Neural progenitor cell (in vitro differentiated cells): ENCODE results near the gene ITPR2. TPM values are rescaled to one million over a fixed set of nuclear protein-coding genes. Genes with fewer than 3 reads are reported as not detected.

Experiments
- DNase-seq: peaks from one replicate; pipeline ENCODE4 v3.0.0-alpha.2; 2016; ENCODE audit warnings: low spot score
- H2AFZ ChIP-seq: fragments of 200-600 bp; sonication (generic); replicated peaks from 2 replicates; pipeline ENCODE4 v1.6.1; 2016; ENCODE audit warnings: antibody characterized with exemption
- H3F3A ChIP-seq: fragments of 200-600 bp; sonication (generic); 2 replicates; pipeline ENCODE4 v1.6.1; 2016; ENCODE audit warnings: antibody characterized with exemption, low read depth
- H3K27ac ChIP-seq: fragments of 200-600 bp; sonication (generic); 2 replicates; pipeline ENCODE4 v1.5.1; 2016; ENCODE audit warnings: mild to moderate bottlenecking
- H3K27me3 ChIP-seq: fragments of 200-600 bp; sonication (generic); 2 replicates; pipeline ENCODE4 v1.6.1; 2016; ENCODE audit warnings: mild to moderate bottlenecking, moderate library complexity
- H3K36me3 ChIP-seq: fragments of 200-600 bp; sonication (generic); 2 replicates; pipeline ENCODE4 v1.5.1; 2016
- H3K4me1 ChIP-seq: fragments of 200-600 bp; sonication (generic); 2 replicates; pipeline ENCODE4 v1.6.1; 2016; ENCODE audit warnings: mixed run types
- H3K4me2 ChIP-seq: fragments of 200-600 bp; sonication (generic); 2 replicates; pipeline ENCODE4 v1.6.1; 2016
- H3K4me3 ChIP-seq: fragments of 200-600 bp; sonication (generic); 2 replicates; pipeline ENCODE4 v1.5.1; 2016
- H3K79me2 ChIP-seq: fragments of 200-600 bp; sonication (generic); 2 replicates; pipeline ENCODE4 v1.6.1; 2016; ENCODE audit warnings: low read depth
- H3K9ac ChIP-seq: fragments of 200-600 bp; sonication (generic); 2 replicates; pipeline ENCODE4 v1.6.1; 2016
- H3K9me3 ChIP-seq: fragments of 200-600 bp; sonication (generic); 2 replicates; pipeline ENCODE4 v1.5.1; 2016; ENCODE audit warnings: low read depth
- H4K20me1 ChIP-seq: fragments of 200-600 bp; sonication (generic); 2 replicates; pipeline ENCODE4 v1.6.1; 2016; ENCODE audit warnings: low read depth
- H3K27ac Mint-ChIP-seq: 3 replicates; pipeline ENCODE4 v1.8.0; 2021; ENCODE audit warnings: mixed read lengths
- H3K27me3 Mint-ChIP-seq: 2 replicates; pipeline ENCODE4 v1.8.0; 2022; ENCODE audit warnings: low read depth, mild to moderate bottlenecking, inconsistent platforms, moderate library complexity, mixed read lengths; ENCODE audit not compliant: insufficient read depth
- H3K36me3 Mint-ChIP-seq: 3 replicates; pipeline ENCODE4 v1.8.0; 2021; ENCODE audit warnings: mixed read lengths
- H3K4me1 Mint-ChIP-seq: 3 replicates; pipeline ENCODE4 v1.8.0; 2021; ENCODE audit warnings: mixed read lengths
- H3K4me3 Mint-ChIP-seq: 3 replicates; pipeline ENCODE4 v1.8.0; 2021; ENCODE audit warnings: mild to moderate bottlenecking, moderate library complexity, mixed read lengths
- H3K9me3 Mint-ChIP-seq: 3 replicates; pipeline ENCODE4 v1.8.0; 2020; ENCODE audit warnings: mixed read lengths
- CTCF ChIP-seq: fragments of 200-600 bp; sonication (generic); IDR thresholded peaks from 2 replicates; pipeline ENCODE4 v1.5.1; 2017; ENCODE audit warnings: antibody characterized with exemption, mild to moderate bottlenecking
- EZH2 ChIP-seq: fragments of 200-600 bp; sonication (generic); IDR thresholded peaks from 2 replicates; pipeline ENCODE4 v1.6.1; 2017; ENCODE audit warnings: antibody characterized with exemption, mild to moderate bottlenecking, moderate library complexity
- EZH2phosphoT487 ChIP-seq: fragments of 200-600 bp; sonication (generic); IDR thresholded peaks from 2 replicates; pipeline ENCODE4 v1.6.1; 2017; ENCODE audit warnings: antibody characterized with exemption
- total RNA-seq: library from RNA; depleted of rRNA; stranded (reverse); fragments of >200 nt; gene quantifications from 2 replicates; pipeline ENCODE4 v1.2.3, GENCODE V29; 2015; ENCODE audit warnings: low replicate concordance

The ITPR2 gene
- total RNA-seq, 1 donor from 2014 or later: 11.4 TPM

GRCh38 chr12:26297396-26298070 is 535.5 kb downstream of the ITPR2 start:
- Histone ChIP-seq H3K9ac (no peak overlapping the region), H3K4me3 (no peak overlapping the region), H3K4me1 (no peaks in the 10 kb centered on the region), H3K27me3 (no peaks in the 10 kb centered on the region), H2AFZ (no peak overlapping the region), H3F3A (no peaks in the 10 kb centered on the region), H3K79me2 (no peaks in the 10 kb centered on the region), H3K27ac (no peak overlapping the region), H4K20me1 (no peaks in the 10 kb centered on the region), H3K4me2 (no peak overlapping the region), H3K36me3 (no peaks in the 10 kb centered on the region), H3K9me3 (no peaks in the 10 kb centered on the region)
- no peaks in the 10 kb centered on the region for H3K36me3 Mint-ChIP-seq
- H3K4me3 Mint-ChIP-seq: no peak overlapping the region
- H3K9me3 Mint-ChIP-seq: no peaks in the 10 kb centered on the region
- DNase-seq: no peak
- no peak for TF ChIP-seq CTCF
- no peak for TF ChIP-seq EZH2phosphoT487
- no peak for TF ChIP-seq EZH2
- H3K27me3 Mint-ChIP-seq: peaks cover 2% of the 10 kb centered on the region
- H3K27ac Mint-ChIP-seq: no peak overlapping the region
- peaks cover 7% of the 10 kb centered on the region for H3K4me1 Mint-ChIP-seq

GRCh38 chr12:26295001-26295400 is 538.0 kb downstream of the ITPR2 start:
- H3K27ac ChIP-seq: no peak overlapping the region
- no peak overlapping the region for H3K4me3 ChIP-seq

GRCh38 chr12:26293612-26294011 is 539.4 kb downstream of the ITPR2 start:
- H3F3A ChIP-seq: no peaks in the 10 kb centered on the region
- no peaks in the 10 kb centered on the region for H3K36me3 Mint-ChIP-seq

More at GRCh38 chr12:26295001-26295400, 538.0 kb downstream of the ITPR2 start:
- no peak for DNase-seq
- no peak overlapping the region for H3K27ac Mint-ChIP-seq
- H3K9me3 ChIP-seq: no peaks in the 10 kb centered on the region
- no peaks in the 10 kb centered on the region for H3K79me2 ChIP-seq
- no peak overlapping the region for H3K4me2 ChIP-seq
- no peaks in the 10 kb centered on the region for H3K9me3 Mint-ChIP-seq
- no peaks in the 10 kb centered on the region for H3K4me1 ChIP-seq
- no peaks in the 10 kb centered on the region for H3K27me3 ChIP-seq
- no peaks in the 10 kb centered on the region for H3F3A ChIP-seq
- no peak for TF ChIP-seq EZH2phosphoT487
- TF ChIP-seq CTCF: no peak
- TF ChIP-seq EZH2: no peak
- H4K20me1 ChIP-seq: no peaks in the 10 kb centered on the region
- H3K36me3 Mint-ChIP-seq: no peaks in the 10 kb centered on the region
- no peak overlapping the region for H3K4me3 Mint-ChIP-seq
- no peak overlapping the region for H3K9ac ChIP-seq
- H3K36me3 ChIP-seq: no peaks in the 10 kb centered on the region
- H2AFZ ChIP-seq: no peak overlapping the region
- H3K27me3 Mint-ChIP-seq: peaks cover 2% of the 10 kb centered on the region
- peaks cover 15% of the 10 kb centered on the region for H3K4me1 Mint-ChIP-seq

More at GRCh38 chr12:26293612-26294011, 539.4 kb downstream of the ITPR2 start:
- H3K4me3 Mint-ChIP-seq: no peak overlapping the region
- H3K9me3 ChIP-seq: no peaks in the 10 kb centered on the region
- no peaks in the 10 kb centered on the region for H3K9me3 Mint-ChIP-seq
- no peaks in the 10 kb centered on the region for H4K20me1 ChIP-seq
- H3K79me2 ChIP-seq: no peaks in the 10 kb centered on the region
- H3K36me3 ChIP-seq: no peaks in the 10 kb centered on the region
- no peak overlapping the region for H2AFZ ChIP-seq
- peaks cover 3% of the 10 kb centered on the region for H3K27me3 Mint-ChIP-seq
- no peaks in the 10 kb centered on the region for H3K4me1 ChIP-seq
- no peak overlapping the region for H3K27ac ChIP-seq
- no peak for DNase-seq
- no peak for TF ChIP-seq EZH2phosphoT487
- no peak for TF ChIP-seq EZH2
- no peak for TF ChIP-seq CTCF
- H3K9ac ChIP-seq: no peak overlapping the region
- no peaks in the 10 kb centered on the region for H3K27me3 ChIP-seq
- peaks cover 11% of the 10 kb centered on the region for H3K4me1 Mint-ChIP-seq
- no peak overlapping the region for H3K4me2 ChIP-seq
- H3K27ac Mint-ChIP-seq: no peak overlapping the region
- H3K4me3 ChIP-seq: no peak overlapping the region
